Neural progenitor cell (in vitro differentiated cells): ENCODE measurements around the gene PLEKHG4B.

Experiments used
- CTCF ChIP-seq: fragments of 200-600 bp; sonication (generic); IDR thresholded peaks from 2 replicates; pipeline ENCODE4 v1.5.1; 2017; ENCODE audit warnings: antibody characterized with exemption, mild to moderate bottlenecking
- EZH2 ChIP-seq: fragments of 200-600 bp; sonication (generic); IDR thresholded peaks from 2 replicates; pipeline ENCODE4 v1.6.1; 2017; ENCODE audit warnings: antibody characterized with exemption, mild to moderate bottlenecking, moderate library complexity

- TF ChIP-seq CTCF = no peak
- no peak for TF ChIP-seq EZH2
Measured at GRCh38 chr5:171801-172331, 79.9 kb downstream of the PLEKHG4B start.
